ENCODE data around the gene HCN4.

- no peak for TF ChIP-seq CTCF (IDR thresholded peaks at IDR 0.05)
- TF ChIP-seq ZFX (IDR thresholded peaks at IDR 0.05; ENCODE audit: borderline replicate concordance): no peak
Observed at GRCh38 chr15:73366766-73367623, 1.8 kb downstream of the HCN4 start.
